ENCODE data around the gene ZNG1A. TPM values are rescaled to one million over a fixed set of nuclear protein-coding genes. Genes with fewer than 3 reads are reported as not detected.
"Not testable (repeated sequence)": the region's sequence is repeated elsewhere in the genome, so short reads cannot be mapped to it uniquely, and the experiment has no call there.

ZNG1A gene
- total and polyA plus RNA-seq, 2 donors (not counting 1 experiment from before 2014, with no cell fraction given) = 14.0 to 59.9 TPM

GRCh38 chr9:73900-74525 lies 104.8 kb downstream of the ZNG1A start:
- intact Hi-C loops (cut with micrococcal nuclease); H3K27me3 Mint-ChIP-seq; H3K27ac ChIP-seq (ENCODE audit: low read length in 2 of 2); ATAC-seq (ENCODE audit: low read depth); DNase-seq; H3K9me3 ChIP-seq (ENCODE audit: control extremely low read depth in 1 of 3, control insufficient read depth in 2 of 3, insufficient read depth in 1 of 3, low read length in 2 of 3); H3K4me1 Mint-ChIP-seq; H2AFZ ChIP-seq (ENCODE audit: insufficient read depth, low read depth, low read length, poor library complexity, severe bottlenecking); CTCF ChIA-PET; H3K9ac ChIP-seq (ENCODE audit: low read length); H3K4me1 ChIP-seq (ENCODE audit: control insufficient read depth in 2 of 2, insufficient read depth in 2 of 2, low read length in 2 of 2); POLR2A ChIA-PET; H3K79me2 ChIP-seq (ENCODE audit: control insufficient read depth, insufficient read depth, low read length); H3K9me3 Mint-ChIP-seq (ENCODE audit: insufficient read depth); H3K27ac Mint-ChIP-seq; H3K4me3 ChIP-seq (ENCODE audit: control extremely low read depth in 1 of 5, extremely low read depth in 1 of 5, insufficient read depth in 1 of 5, low read depth in 2 of 5, low read length in 4 of 5); H3K27me3 ChIP-seq (replicated peaks in 1 of 4; ENCODE audit: control extremely low read depth in 1 of 4, control insufficient read depth in 3 of 4, insufficient read depth in 4 of 4, low read length in 3 of 4); H3K36me3 ChIP-seq (replicated peaks in 1 of 2; ENCODE audit: control extremely low read depth in 1 of 2, control insufficient read depth in 1 of 2, extremely low read depth in 1 of 2, insufficient read depth in 2 of 2, low read length in 1 of 2); H4K20me1 ChIP-seq (ENCODE audit: control insufficient read depth, insufficient read depth, low read length, poor library complexity, severe bottlenecking): not testable (repeated sequence)
- peak overlapping the region; percentile 64 for H3K4me3 Mint-ChIP-seq
- peak overlapping the region; percentile 35 for H3K4me2 ChIP-seq (replicated peaks; ENCODE audit: low read depth, low read length, poor library complexity, severe bottlenecking)
- no CpG with 5 or more reads among the region's 18 CpGs for WGBS (ENCODE audit: insufficient coverage)

- peak overlapping the region; percentile 64 for H3K4me3 Mint-ChIP-seq
- H3K4me1 ChIP-seq (ENCODE audit: control insufficient read depth in 2 of 2, insufficient read depth in 2 of 2, low read length in 2 of 2); H4K20me1 ChIP-seq (ENCODE audit: control insufficient read depth, insufficient read depth, low read length, poor library complexity, severe bottlenecking); H3K9me3 ChIP-seq (ENCODE audit: control extremely low read depth in 1 of 3, control insufficient read depth in 2 of 3, insufficient read depth in 1 of 3, low read length in 2 of 3); H3K27ac ChIP-seq (ENCODE audit: low read length in 2 of 2); H3K36me3 ChIP-seq (replicated peaks in 1 of 2; ENCODE audit: control extremely low read depth in 1 of 2, control insufficient read depth in 1 of 2, extremely low read depth in 1 of 2, insufficient read depth in 2 of 2, low read length in 1 of 2); H3K79me2 ChIP-seq (ENCODE audit: control insufficient read depth, insufficient read depth, low read length); H3K4me1 Mint-ChIP-seq; ATAC-seq (ENCODE audit: low read depth); H3K27me3 ChIP-seq (replicated peaks in 1 of 4; ENCODE audit: control extremely low read depth in 1 of 4, control insufficient read depth in 3 of 4, insufficient read depth in 4 of 4, low read length in 3 of 4); POLR2A ChIA-PET; H3K27me3 Mint-ChIP-seq; H3K9me3 Mint-ChIP-seq (ENCODE audit: insufficient read depth); H2AFZ ChIP-seq (ENCODE audit: insufficient read depth, low read depth, low read length, poor library complexity, severe bottlenecking); H3K27ac Mint-ChIP-seq; CTCF ChIA-PET; intact Hi-C loops (cut with micrococcal nuclease); H3K9ac ChIP-seq (ENCODE audit: low read length): not testable (repeated sequence)
- peak overlapping the region in 2 of 5 experiments; percentile 12 to 18 for H3K4me3 ChIP-seq (ENCODE audit: control extremely low read depth in 1 of 5, extremely low read depth in 1 of 5, insufficient read depth in 1 of 5, low read depth in 2 of 5, low read length in 4 of 5)
- peak overlapping the region; percentile 35 for H3K4me2 ChIP-seq (replicated peaks; ENCODE audit: low read depth, low read length, poor library complexity, severe bottlenecking)
- peak; percentile 15 for DNase-seq
- WGBS (ENCODE audit: insufficient coverage) = 3% methylated on average over 83 of the region's 109 CpGs
Measured at GRCh38 chr9:73076-73899, 105.6 kb downstream of the ZNG1A start.

Other genes with a start within 250 kb of the ZNG1A start
- 30.9 and 32.8 TPM in 2 replicates for gene WASHC1, start 149.6 kb downstream of the ZNG1A start, total RNA-seq
- 10.9 and 15.2 TPM in 2 replicates for gene WASHC1, start 149.6 kb downstream of the ZNG1A start, polyA plus RNA-seq
- gene FOXD4, start 60.6 kb downstream of the ZNG1A start, total RNA-seq = 0.89 and 1.4 TPM in 2 replicates
- 0.07 and 0.18 TPM in 2 replicates for gene FOXD4, start 60.6 kb downstream of the ZNG1A start, polyA plus RNA-seq
- 288 and 297 TPM in 2 replicates for gene DOCK8, start 35.8 kb upstream of the ZNG1A start, total RNA-seq
- 47.6 and 54.0 TPM in 2 replicates for gene DOCK8, start 35.8 kb upstream of the ZNG1A start, polyA plus RNA-seq